ENCODE results near the gene ESYT2. TPM values are rescaled to one million over a fixed set of nuclear protein-coding genes. Genes with fewer than 3 reads are reported as not detected.

The ESYT2 gene
- total RNA-seq, 1 experiment from 2014 or later, result 37.5 TPM

DNA sequence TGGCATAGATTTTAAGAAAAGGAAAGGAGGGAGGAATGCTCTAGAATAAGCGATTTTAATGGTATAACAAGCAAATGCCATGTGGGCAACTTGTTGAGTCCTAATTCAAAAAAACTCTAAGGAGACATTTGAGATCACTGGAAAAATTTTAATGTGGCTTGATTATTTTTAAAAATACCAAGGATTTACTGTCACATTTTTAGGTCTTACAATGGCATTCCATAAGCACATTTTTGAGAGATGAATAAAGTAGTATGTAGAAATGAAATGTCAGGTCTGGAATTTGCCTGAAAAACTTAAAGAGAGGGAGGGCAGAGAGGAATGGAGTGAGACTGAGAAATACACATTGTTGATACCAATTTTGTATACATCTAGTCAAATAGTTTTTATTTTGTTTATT lies 145.0 kb downstream of the ESYT2 start:
- intact Hi-C loops (cut with micrococcal nuclease; ENCODE audit: unreplicated experiment), result no loop called here
- DNase-seq (ENCODE audit: low spot score), result no peak
- Histone ChIP-seq H3K36me3 (ENCODE audit: insufficient read depth, low read length, poor library complexity, severe bottlenecking) (peaks cover 88% of the 10 kb centered on the region), H3K9me3 (ENCODE audit: low read depth, low read length, poor library complexity, severe bottlenecking) (no peaks in the 10 kb centered on the region), H3K4me1 (ENCODE audit: insufficient read depth, low read length, poor library complexity, severe bottlenecking) (no peaks in the 10 kb centered on the region), H3K4me3 (ENCODE audit: low read depth, low read length, poor library complexity, severe bottlenecking) (no peak overlapping the region), H3K27me3 (replicated peaks; ENCODE audit: insufficient read depth, low read depth, low read length, poor library complexity) (no peaks in the 10 kb centered on the region), H3K27ac (ENCODE audit: low read depth, low read length, poor library complexity, severe bottlenecking) (no peak overlapping the region)
- CTCF ChIA-PET, result interaction anchor here (0.6 kb wide), 1 partner anchor 189 kb away, joined by 3 read pairs; no protein-coding TSS in a partner anchor
- BruUV-seq (replicated peaks), result no TSS peak
- POLR2A ChIA-PET (ENCODE audit: low non-redundant PET), result no interaction called here
- TF ChIP-seq, protein P1, sequence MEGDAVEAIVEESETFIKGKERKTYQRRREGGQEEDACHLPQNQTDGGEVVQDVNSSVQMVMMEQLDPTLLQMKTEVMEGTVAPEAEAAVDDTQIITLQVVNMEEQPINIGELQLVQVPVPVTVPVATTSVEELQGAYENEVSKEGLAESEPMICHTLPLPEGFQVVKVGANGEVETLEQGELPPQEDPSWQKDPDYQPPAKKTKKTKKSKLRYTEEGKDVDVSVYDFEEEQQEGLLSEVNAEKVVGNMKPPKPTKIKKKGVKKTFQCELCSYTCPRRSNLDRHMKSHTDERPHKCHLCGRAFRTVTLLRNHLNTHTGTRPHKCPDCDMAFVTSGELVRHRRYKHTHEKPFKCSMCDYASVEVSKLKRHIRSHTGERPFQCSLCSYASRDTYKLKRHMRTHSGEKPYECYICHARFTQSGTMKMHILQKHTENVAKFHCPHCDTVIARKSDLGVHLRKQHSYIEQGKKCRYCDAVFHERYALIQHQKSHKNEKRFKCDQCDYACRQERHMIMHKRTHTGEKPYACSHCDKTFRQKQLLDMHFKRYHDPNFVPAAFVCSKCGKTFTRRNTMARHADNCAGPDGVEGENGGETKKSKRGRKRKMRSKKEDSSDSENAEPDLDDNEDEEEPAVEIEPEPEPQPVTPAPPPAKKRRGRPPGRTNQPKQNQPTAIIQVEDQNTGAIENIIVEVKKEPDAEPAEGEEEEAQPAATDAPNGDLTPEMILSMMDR (conservative IDR thresholded peaks at IDR 0.05; ENCODE audit: low read depth, low read length), result no peak
- no peak for TF ChIP-seq EZH2 (IDR thresholded peaks at IDR 0.05; ENCODE audit: borderline replicate concordance, low read depth, low read length, poor library complexity, severe bottlenecking)

DNA sequence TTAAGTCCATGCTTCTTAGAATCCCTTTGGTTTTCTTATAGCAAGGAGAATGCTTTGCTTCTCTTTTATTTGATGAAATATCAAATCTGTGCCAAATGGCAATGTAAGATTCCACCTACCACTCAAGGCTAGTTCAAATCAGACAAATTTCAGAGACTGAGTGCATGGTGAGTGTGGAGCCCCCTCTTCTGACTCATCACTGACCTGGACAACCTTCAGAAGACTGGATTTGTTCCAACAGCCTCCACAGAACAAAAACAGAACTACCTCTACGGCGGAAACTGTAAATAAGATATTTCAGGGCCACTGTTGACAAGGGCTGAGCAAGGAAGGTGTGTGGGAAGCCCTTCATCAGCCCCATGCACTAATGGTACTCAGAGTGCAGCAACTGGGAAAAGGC lies 145.8 kb downstream of the ESYT2 start:
- ChIA-PET CTCF (no interaction called here), POLR2A (ENCODE audit: low non-redundant PET) (no interaction called here)
- H3K9me3 ChIP-seq (ENCODE audit: low read depth, low read length, poor library complexity, severe bottlenecking), result no peaks in the 10 kb centered on the region
- peaks cover 86% of the 10 kb centered on the region for H3K36me3 ChIP-seq (ENCODE audit: insufficient read depth, low read length, poor library complexity, severe bottlenecking)
- no peak overlapping the region for H3K4me3 ChIP-seq (ENCODE audit: low read depth, low read length, poor library complexity, severe bottlenecking)
- intact Hi-C loops (cut with micrococcal nuclease; ENCODE audit: unreplicated experiment), result no loop called here
- no peaks in the 10 kb centered on the region for H3K4me1 ChIP-seq (ENCODE audit: insufficient read depth, low read length, poor library complexity, severe bottlenecking)
- no peak for TF ChIP-seq EZH2 (IDR thresholded peaks at IDR 0.05; ENCODE audit: borderline replicate concordance, low read depth, low read length, poor library complexity, severe bottlenecking)
- TF ChIP-seq, protein P1 (conservative IDR thresholded peaks at IDR 0.05; ENCODE audit: low read depth, low read length), result no peak
- DNase-seq (ENCODE audit: low spot score), result no peak
- BruUV-seq (replicated peaks), result no TSS peak
- H3K27me3 ChIP-seq (replicated peaks; ENCODE audit: insufficient read depth, low read depth, low read length, poor library complexity), result no peaks in the 10 kb centered on the region
- H3K27ac ChIP-seq (ENCODE audit: low read depth, low read length, poor library complexity, severe bottlenecking), result no peak overlapping the region

DNA sequence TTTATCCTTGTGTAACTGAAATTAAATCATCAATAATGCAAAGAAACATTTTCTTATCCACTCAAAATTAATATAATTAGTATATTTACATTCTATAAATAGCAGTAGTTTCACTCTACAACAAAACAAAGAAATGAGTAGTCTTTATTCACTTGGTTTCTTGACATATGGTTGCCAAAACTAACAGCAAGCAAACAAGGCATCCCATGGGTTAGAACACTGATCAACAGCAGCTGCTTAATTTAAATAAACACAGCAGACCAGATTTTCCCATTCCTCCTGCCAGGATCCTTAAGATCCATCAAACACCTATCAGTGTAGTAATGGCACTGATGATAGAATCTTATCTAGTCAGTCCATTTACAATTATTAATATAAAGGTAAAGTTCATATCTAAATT lies 146.9 kb downstream of the ESYT2 start:
- no peak for TF ChIP-seq EZH2 (IDR thresholded peaks at IDR 0.05; ENCODE audit: borderline replicate concordance, low read depth, low read length, poor library complexity, severe bottlenecking)
- TF ChIP-seq, protein P1 (conservative IDR thresholded peaks at IDR 0.05; ENCODE audit: low read depth, low read length), result no peak
- H3K27me3 ChIP-seq (replicated peaks; ENCODE audit: insufficient read depth, low read depth, low read length, poor library complexity), result no peaks in the 10 kb centered on the region
- H3K27ac ChIP-seq (ENCODE audit: low read depth, low read length, poor library complexity, severe bottlenecking), result no peak overlapping the region
- ChIA-PET POLR2A (ENCODE audit: low non-redundant PET) (no interaction called here), CTCF (no interaction called here)
- DNase-seq (ENCODE audit: low spot score), result no peak
- H3K4me3 ChIP-seq (ENCODE audit: low read depth, low read length, poor library complexity, severe bottlenecking), result no peak overlapping the region
- peaks cover 84% of the 10 kb centered on the region for H3K36me3 ChIP-seq (ENCODE audit: insufficient read depth, low read length, poor library complexity, severe bottlenecking)
- no peaks in the 10 kb centered on the region for H3K9me3 ChIP-seq (ENCODE audit: low read depth, low read length, poor library complexity, severe bottlenecking)
- BruUV-seq (replicated peaks), result no TSS peak
- H3K4me1 ChIP-seq (ENCODE audit: insufficient read depth, low read length, poor library complexity, severe bottlenecking), result no peaks in the 10 kb centered on the region
- intact Hi-C loops (cut with micrococcal nuclease; ENCODE audit: unreplicated experiment), result no loop called here

Other genes with a start within 250 kb of the ESYT2 start
- gene PTPRN2, start 241.7 kb downstream of the ESYT2 start, total RNA-seq (2021), result 0.11 TPM in 2 replicates
- gene NCAPG2, start 124.7 kb downstream of the ESYT2 start, total RNA-seq (2021), result 127 and 129 TPM in 2 replicates
- gene DYNC2I1, start 27.0 kb upstream of the ESYT2 start, total RNA-seq (2021), result 20.1 and 20.7 TPM in 2 replicates

All from A673 (cell line).